ENCODE data around the gene SH3YL1.

The SH3YL1 gene

GRCh38 chr2:256094-256493 is 7.7 kb downstream of the SH3YL1 start:
- DNase-seq (ENCODE audit: low spot score), result no peak

- no peak for DNase-seq (ENCODE audit: low spot score)
Measured at GRCh38 chr2:255195-255594, 8.6 kb downstream of the SH3YL1 start.

- no peak for DNase-seq (ENCODE audit: low spot score)
Measured at GRCh38 chr2:254241-254640, 9.6 kb downstream of the SH3YL1 start.

- DNase-seq (ENCODE audit: low spot score), result no peak
Measured at GRCh38 chr2:253202-253638, 10.6 kb downstream of the SH3YL1 start.

- no peak for DNase-seq (ENCODE audit: low spot score)
Measured at GRCh38 chr2:252001-252602, 11.7 kb downstream of the SH3YL1 start.

- no peak for DNase-seq (ENCODE audit: low spot score)
Measured at GRCh38 chr2:249538-250042, 14.2 kb downstream of the SH3YL1 start.

GRCh38 chr2:248724-249123 is 15.1 kb downstream of the SH3YL1 start:
- no peak for DNase-seq (ENCODE audit: low spot score)

GRCh38 chr2:246489-247144 is 17.2 kb downstream of the SH3YL1 start:
- peak; percentile 67 for DNase-seq (ENCODE audit: low spot score)

- no peak for DNase-seq (ENCODE audit: low spot score)
Measured at GRCh38 chr2:244547-244946, 19.3 kb downstream of the SH3YL1 start.

GRCh38 chr2:238869-239268 is 25.0 kb downstream of the SH3YL1 start:
- no peak for DNase-seq (ENCODE audit: low spot score)

GRCh38 chr2:238431-238830 is 25.4 kb downstream of the SH3YL1 start:
- no peak for DNase-seq (ENCODE audit: low spot score)

GRCh38 chr2:237878-238277 is 26.0 kb downstream of the SH3YL1 start:
- DNase-seq (ENCODE audit: low spot score), result no peak

GRCh38 chr2:236993-237539 is 26.8 kb downstream of the SH3YL1 start:
- no peak for DNase-seq (ENCODE audit: low spot score)

- DNase-seq (ENCODE audit: low spot score), result no peak
Measured at GRCh38 chr2:234421-234820, 29.4 kb downstream of the SH3YL1 start.

GRCh38 chr2:233030-233429 is 30.8 kb downstream of the SH3YL1 start:
- no peak for DNase-seq (ENCODE audit: low spot score)

- no peak for DNase-seq (ENCODE audit: low spot score)
Measured at GRCh38 chr2:231521-232185, 32.2 kb downstream of the SH3YL1 start.

GRCh38 chr2:228518-229278 is 35.1 kb downstream of the SH3YL1 start:
- no peak for DNase-seq (ENCODE audit: low spot score)

- no peak for DNase-seq (ENCODE audit: low spot score)
Measured at GRCh38 chr2:228115-228514, 35.7 kb downstream of the SH3YL1 start.

GRCh38 chr2:223971-224760 is 39.7 kb downstream of the SH3YL1 start:
- no peak for DNase-seq (ENCODE audit: low spot score)

- no peak for DNase-seq (ENCODE audit: low spot score)
Measured at GRCh38 chr2:223451-223850, 40.4 kb downstream of the SH3YL1 start.

- DNase-seq (ENCODE audit: low spot score), result no peak
Measured at GRCh38 chr2:216068-216467, 47.8 kb downstream of the SH3YL1 start.

All from GM03348 (cell line).